ENCODE results near the gene ZNF831. TPM values are rescaled to one million over a fixed set of nuclear protein-coding genes. Genes with fewer than 3 reads are reported as not detected.

ZNF831 gene
- total RNA-seq, 1 donor from 2014 or later: not detected

- no peak overlapping the region for H3K27ac Mint-ChIP-seq (ENCODE audit: unreplicated experiment)
- no peaks in the 10 kb centered on the region for H3K36me3 Mint-ChIP-seq (ENCODE audit: low read depth)
- H3K9me3 Mint-ChIP-seq: peaks cover 10% of the 10 kb centered on the region
- no peaks in the 10 kb centered on the region for H3K4me1 Mint-ChIP-seq
- H3K27me3 Mint-ChIP-seq (ENCODE audit: low read depth): peaks cover 10% of the 10 kb centered on the region
- DNase-seq (ENCODE audit: low read depth, low spot score): no peak
- no peak overlapping the region for H3K4me3 Mint-ChIP-seq
- TF ChIP-seq, protein P1, sequence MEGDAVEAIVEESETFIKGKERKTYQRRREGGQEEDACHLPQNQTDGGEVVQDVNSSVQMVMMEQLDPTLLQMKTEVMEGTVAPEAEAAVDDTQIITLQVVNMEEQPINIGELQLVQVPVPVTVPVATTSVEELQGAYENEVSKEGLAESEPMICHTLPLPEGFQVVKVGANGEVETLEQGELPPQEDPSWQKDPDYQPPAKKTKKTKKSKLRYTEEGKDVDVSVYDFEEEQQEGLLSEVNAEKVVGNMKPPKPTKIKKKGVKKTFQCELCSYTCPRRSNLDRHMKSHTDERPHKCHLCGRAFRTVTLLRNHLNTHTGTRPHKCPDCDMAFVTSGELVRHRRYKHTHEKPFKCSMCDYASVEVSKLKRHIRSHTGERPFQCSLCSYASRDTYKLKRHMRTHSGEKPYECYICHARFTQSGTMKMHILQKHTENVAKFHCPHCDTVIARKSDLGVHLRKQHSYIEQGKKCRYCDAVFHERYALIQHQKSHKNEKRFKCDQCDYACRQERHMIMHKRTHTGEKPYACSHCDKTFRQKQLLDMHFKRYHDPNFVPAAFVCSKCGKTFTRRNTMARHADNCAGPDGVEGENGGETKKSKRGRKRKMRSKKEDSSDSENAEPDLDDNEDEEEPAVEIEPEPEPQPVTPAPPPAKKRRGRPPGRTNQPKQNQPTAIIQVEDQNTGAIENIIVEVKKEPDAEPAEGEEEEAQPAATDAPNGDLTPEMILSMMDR (conservative IDR thresholded peaks at IDR 0.05): no peak
Measured at GRCh38 chr20:59171986-59172385, 8.4 kb downstream of the ZNF831 start.

- H3K4me3 Mint-ChIP-seq: no peak overlapping the region
- H3K27me3 Mint-ChIP-seq (ENCODE audit: low read depth): peaks cover 4% of the 10 kb centered on the region
- peaks cover 7% of the 10 kb centered on the region for H3K9me3 Mint-ChIP-seq
- no peak for DNase-seq (ENCODE audit: low read depth, low spot score)
- no peak overlapping the region for H3K27ac Mint-ChIP-seq (ENCODE audit: unreplicated experiment)
- no peaks in the 10 kb centered on the region for H3K36me3 Mint-ChIP-seq (ENCODE audit: low read depth)
- H3K4me1 Mint-ChIP-seq: no peaks in the 10 kb centered on the region
- TF ChIP-seq, protein P1 (conservative IDR thresholded peaks at IDR 0.05): no peak
Measured at GRCh38 chr20:59173938-59174491, 10.4 kb downstream of the ZNF831 start.

DNA sequence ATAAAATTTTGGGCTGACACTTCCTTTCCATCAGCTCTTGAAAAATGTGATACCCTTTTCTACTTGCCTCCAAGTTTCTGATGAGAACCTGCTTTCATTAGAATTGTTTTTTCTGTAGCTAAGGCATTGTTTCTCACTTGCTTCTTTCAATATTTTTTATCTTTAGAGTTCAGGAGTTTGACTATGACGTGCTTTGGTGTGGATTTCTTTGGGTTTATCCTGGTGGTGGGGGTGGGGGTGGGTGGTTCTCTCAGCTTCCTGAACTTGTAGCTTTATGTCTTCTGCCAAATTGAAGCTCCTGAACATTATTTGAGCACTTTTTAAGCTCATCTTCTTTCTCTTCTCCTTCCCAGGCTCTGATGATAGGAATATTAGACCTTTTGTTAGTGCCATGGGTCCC, 11.4 kb downstream of the ZNF831 start:
- Mint-ChIP-seq H3K4me1 (no peaks in the 10 kb centered on the region), H3K36me3 (ENCODE audit: low read depth) (no peaks in the 10 kb centered on the region), H3K27me3 (ENCODE audit: low read depth) (peaks cover 3% of the 10 kb centered on the region), H3K27ac (ENCODE audit: unreplicated experiment) (no peak overlapping the region), H3K4me3 (no peak overlapping the region), H3K9me3 (peaks cover 2% of the 10 kb centered on the region)
- TF ChIP-seq, protein P1 (conservative IDR thresholded peaks at IDR 0.05): no peak
- no peak for DNase-seq (ENCODE audit: low read depth, low spot score)

DNA sequence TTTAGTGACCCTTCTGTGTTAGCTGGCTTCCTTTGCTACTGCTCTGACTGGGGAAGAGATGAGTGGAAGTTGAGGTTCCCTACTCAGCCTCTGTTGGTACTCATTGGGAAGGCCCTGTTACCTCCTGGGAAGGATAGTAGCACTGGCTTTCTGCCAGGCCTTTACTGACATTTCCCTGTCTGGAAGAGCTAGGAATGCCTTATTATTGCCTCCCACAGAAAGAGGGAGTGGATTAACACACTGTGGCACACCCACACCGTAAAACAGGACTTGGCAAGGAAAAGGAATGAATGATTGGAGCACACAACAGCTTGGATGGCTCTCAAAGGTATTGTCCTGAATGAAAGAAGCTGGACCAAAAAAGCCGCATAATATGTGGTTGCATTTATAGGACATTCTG, 12.2 kb downstream of the ZNF831 start:
- Mint-ChIP-seq H3K36me3 (ENCODE audit: low read depth) (no peaks in the 10 kb centered on the region), H3K4me1 (no peaks in the 10 kb centered on the region), H3K27me3 (ENCODE audit: low read depth) (no peaks in the 10 kb centered on the region), H3K9me3 (peaks cover 3% of the 10 kb centered on the region), H3K27ac (ENCODE audit: unreplicated experiment) (no peak overlapping the region), H3K4me3 (no peak overlapping the region)
- no peak for DNase-seq (ENCODE audit: low read depth, low spot score)
- TF ChIP-seq, protein P1 (conservative IDR thresholded peaks at IDR 0.05): no peak

- H3K4me3 Mint-ChIP-seq: no peak overlapping the region
- DNase-seq (ENCODE audit: low read depth, low spot score): no peak
- TF ChIP-seq, protein P1 (conservative IDR thresholded peaks at IDR 0.05): no peak
- no peaks in the 10 kb centered on the region for H3K27me3 Mint-ChIP-seq (ENCODE audit: low read depth)
- H3K36me3 Mint-ChIP-seq (ENCODE audit: low read depth): no peaks in the 10 kb centered on the region
- peaks cover 6% of the 10 kb centered on the region for H3K9me3 Mint-ChIP-seq
- H3K4me1 Mint-ChIP-seq: no peaks in the 10 kb centered on the region
- H3K27ac Mint-ChIP-seq (ENCODE audit: unreplicated experiment): no peak overlapping the region
Measured at GRCh38 chr20:59176812-59177211, 13.2 kb downstream of the ZNF831 start.
